ENCODE data around the gene LRRTM1. TPM values are rescaled to one million over a fixed set of nuclear protein-coding genes. Genes with fewer than 3 reads are reported as not detected.

The LRRTM1 gene
- total RNA-seq, 1 experiment from 2014 or later: not detected

- no peaks in the 10 kb centered on the region for H3K4me1 ChIP-seq (ENCODE audit: control insufficient read depth, insufficient read depth, low read length)
- H3K27me3 ChIP-seq (ENCODE audit: control insufficient read depth, insufficient read depth, low read length): no peaks in the 10 kb centered on the region
- DNase-seq (ENCODE audit: low read depth, low spot score) (no peak), ATAC-seq (no peak)
- no peak for TF ChIP-seq CTCF (IDR thresholded peaks at IDR 0.05)
- no peak for TF ChIP-seq POLR2AphosphoS5 (IDR thresholded peaks at IDR 0.05; ENCODE audit: low read depth, low read length)
- TF ChIP-seq REST (IDR thresholded peaks at IDR 0.05; ENCODE audit: insufficient read depth in 1 of 2, low read depth in 2 of 2, low read length in 1 of 2): no peak
- no TSS peak for BruUV-seq (replicated peaks)
- no peaks in the 10 kb centered on the region for H3K9me3 ChIP-seq (ENCODE audit: control insufficient read depth, insufficient read depth, low read depth, low read length)
- no peaks in the 10 kb centered on the region for H3K36me3 ChIP-seq (ENCODE audit: control insufficient read depth, insufficient read depth, low read length)
- H3K27ac ChIP-seq (ENCODE audit: low read length): no peak overlapping the region
- in situ Hi-C loops (cut with HindIII; ENCODE audit: low pct_unique_long_range_greater_than_20kb, low sequenced_read_pairs) (no loop called here), intact Hi-C loops (cut with micrococcal nuclease; ENCODE audit: unreplicated experiment) (no loop called here)
- H3K4me3 ChIP-seq (ENCODE audit: low read depth in 2 of 2, low read length in 2 of 2): no peak overlapping the region
- ChIA-PET POLR2A (no interaction called here), CTCF (no interaction called here)
Observed at GRCh38 chr2:80288576-80288975, 16.0 kb downstream of the LRRTM1 start.

GRCh38 chr2:80281049-80281448 lies 23.5 kb downstream of the LRRTM1 start:
- DNase-seq (ENCODE audit: low read depth, low spot score) (no peak), ATAC-seq (no peak)
- in situ Hi-C loops (cut with HindIII; ENCODE audit: low pct_unique_long_range_greater_than_20kb, low sequenced_read_pairs) (no loop called here), intact Hi-C loops (cut with micrococcal nuclease; ENCODE audit: unreplicated experiment) (no loop called here)
- Histone ChIP-seq H3K4me3 (ENCODE audit: low read depth in 2 of 2, low read length in 2 of 2) (no peak overlapping the region), H3K4me1 (ENCODE audit: control insufficient read depth, insufficient read depth, low read length) (no peaks in the 10 kb centered on the region), H3K27ac (ENCODE audit: low read length) (no peak overlapping the region), H3K36me3 (ENCODE audit: control insufficient read depth, insufficient read depth, low read length) (no peaks in the 10 kb centered on the region), H3K9me3 (ENCODE audit: control insufficient read depth, insufficient read depth, low read depth, low read length) (no peaks in the 10 kb centered on the region), H3K27me3 (ENCODE audit: control insufficient read depth, insufficient read depth, low read length) (no peaks in the 10 kb centered on the region)
- TF ChIP-seq REST (IDR thresholded peaks at IDR 0.05; ENCODE audit: insufficient read depth in 1 of 2, low read depth in 2 of 2, low read length in 1 of 2): no peak
- TF ChIP-seq CTCF (IDR thresholded peaks at IDR 0.05): no peak
- TF ChIP-seq SIN3A (IDR thresholded peaks at IDR 0.05; ENCODE audit: borderline replicate concordance, insufficient read depth, low read depth, low read length): no peak
- TF ChIP-seq POLR2AphosphoS5 (IDR thresholded peaks at IDR 0.05; ENCODE audit: low read depth, low read length): no peak
- no peak for TF ChIP-seq TCF7L2 (IDR thresholded peaks at IDR 0.05; ENCODE audit: low read depth, low read length)
- no TSS peak for BruUV-seq (replicated peaks)
- ChIA-PET CTCF (no interaction called here), POLR2A (no interaction called here)

Measured in Panc1 (cell line).